ENCODE results near the gene GSPT1.

The GSPT1 gene

GRCh38 chr16:11901091-11901490 lies 14.7 kb downstream of the GSPT1 start:
- H4K20me1 ChIP-seq (ENCODE audit: insufficient read depth, low read length): peaks cover 43% of the 10 kb centered on the region
- no peaks in the 10 kb centered on the region for H3K27me3 ChIP-seq (replicated peaks; ENCODE audit: insufficient read depth, low read length)
- H3F3A ChIP-seq (ENCODE audit: insufficient read depth, low read length): 0 out of 2 replicates have a peak, but pooled peaks cover 3% of the 10 kb centered on the region
- no peak overlapping the region for H3K4me3 ChIP-seq (ENCODE audit: low read length)
- no peaks in the 10 kb centered on the region for H3K4me1 ChIP-seq (ENCODE audit: low read length)
- H3K9me2 ChIP-seq (replicated peaks; ENCODE audit: insufficient read depth, low read length): no peaks in the 10 kb centered on the region
- H3K4me2 ChIP-seq (ENCODE audit: low read depth, low read length): no peak overlapping the region
- no peak for DNase-seq
- no peaks in the 10 kb centered on the region; the same call in 1 of the 2 replicates for H3K36me3 ChIP-seq (replicated peaks; ENCODE audit: insufficient read depth, low read length)
- H3K9ac ChIP-seq (ENCODE audit: low read length): no peak overlapping the region
- no peaks in the 10 kb centered on the region for H3K9me3 ChIP-seq (replicated peaks; ENCODE audit: insufficient read depth, low read length)
- H3K79me2 ChIP-seq (ENCODE audit: low read length): peaks cover 98% of the 10 kb centered on the region
- H2AFZ ChIP-seq (ENCODE audit: low read length): no peak overlapping the region
- no peak overlapping the region for H3K27ac ChIP-seq (ENCODE audit: low read length)
- TF ChIP-seq CTCF (IDR thresholded peaks at IDR 0.05; ENCODE audit: low read length): no peak
- no peak for TF ChIP-seq EZH2 (optimal IDR thresholded peaks at IDR 0.05; ENCODE audit: low read depth, low read length)
- no peak for TF ChIP-seq EZH2phosphoT487 (IDR thresholded peaks at IDR 0.05; ENCODE audit: low read length)

- Histone ChIP-seq H3K4me2 (ENCODE audit: low read depth, low read length) (no peak overlapping the region), H3K27ac (ENCODE audit: low read length) (no peak overlapping the region)
These were observed 19.1 kb downstream of the GSPT1 start for GRCh38 chr16:11896486-11897176.

DNA sequence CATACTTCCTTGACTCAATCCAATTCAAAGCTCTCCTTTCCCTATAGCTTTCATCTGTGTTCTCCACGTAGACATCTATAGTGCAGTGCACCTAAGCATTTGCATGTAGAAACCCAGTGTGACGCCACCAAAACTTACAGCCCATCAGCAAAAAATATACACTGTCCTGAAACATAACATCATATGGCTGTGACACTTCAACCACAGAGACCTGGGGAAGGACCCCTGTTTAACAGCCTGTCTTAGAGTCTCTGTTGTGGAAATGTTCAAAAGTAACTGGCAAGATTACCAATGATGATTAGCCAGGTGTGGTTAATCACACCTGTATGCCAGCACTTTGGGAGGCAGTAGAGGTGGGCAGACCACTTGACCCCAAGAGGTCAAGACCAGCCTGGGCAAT lies 22.2 kb downstream of the GSPT1 start:
- DNase-seq: no peak
- H3K27ac ChIP-seq (ENCODE audit: low read length): no peak overlapping the region
- TF ChIP-seq CTCF (IDR thresholded peaks at IDR 0.05; ENCODE audit: low read length) (no peak), EZH2 (optimal IDR thresholded peaks at IDR 0.05; ENCODE audit: low read depth, low read length) (no peak), EZH2phosphoT487 (IDR thresholded peaks at IDR 0.05; ENCODE audit: low read length) (no peak)
- no peaks in the 10 kb centered on the region for H3K27me3 ChIP-seq (replicated peaks; ENCODE audit: insufficient read depth, low read length)
- H4K20me1 ChIP-seq (ENCODE audit: insufficient read depth, low read length): peaks cover 11% of the 10 kb centered on the region; the same call in 1 of the 2 replicates
- peaks cover 12% of the 10 kb centered on the region; the same call in 1 of the 2 replicates for H3K36me3 ChIP-seq (replicated peaks; ENCODE audit: insufficient read depth, low read length)
- peaks cover 68% of the 10 kb centered on the region for H3K79me2 ChIP-seq (ENCODE audit: low read length)
- H3K9me3 ChIP-seq (replicated peaks; ENCODE audit: insufficient read depth, low read length): no peaks in the 10 kb centered on the region
- 0 out of 2 replicates have a peak, but pooled peaks cover 3% of the 10 kb centered on the region for H3F3A ChIP-seq (ENCODE audit: insufficient read depth, low read length)
- H3K4me3 ChIP-seq (ENCODE audit: low read length): no peak overlapping the region
- no peak overlapping the region for H3K9ac ChIP-seq (ENCODE audit: low read length)
- H3K4me1 ChIP-seq (ENCODE audit: low read length): no peaks in the 10 kb centered on the region
- no peaks in the 10 kb centered on the region for H3K9me2 ChIP-seq (replicated peaks; ENCODE audit: insufficient read depth, low read length)
- H3K4me2 ChIP-seq (ENCODE audit: low read depth, low read length): no peak overlapping the region
- H2AFZ ChIP-seq (ENCODE audit: low read length): no peak overlapping the region

More at GRCh38 chr16:11896486-11897176, 19.1 kb downstream of the GSPT1 start:
- H3K36me3 ChIP-seq (replicated peaks; ENCODE audit: insufficient read depth, low read length): peaks cover 7% of the 10 kb centered on the region
- H3K9me3 ChIP-seq (replicated peaks; ENCODE audit: insufficient read depth, low read length): no peaks in the 10 kb centered on the region
- H3K9ac ChIP-seq (ENCODE audit: low read length): no peak overlapping the region
- no peak overlapping the region for H2AFZ ChIP-seq (ENCODE audit: low read length)
- 0 out of 2 replicates have a peak, but pooled peaks cover 3% of the 10 kb centered on the region for H3F3A ChIP-seq (ENCODE audit: insufficient read depth, low read length)
- no peaks in the 10 kb centered on the region for H3K27me3 ChIP-seq (replicated peaks; ENCODE audit: insufficient read depth, low read length)
- TF ChIP-seq EZH2phosphoT487 (IDR thresholded peaks at IDR 0.05; ENCODE audit: low read length) (no peak), CTCF (IDR thresholded peaks at IDR 0.05; ENCODE audit: low read length) (no peak), EZH2 (optimal IDR thresholded peaks at IDR 0.05; ENCODE audit: low read depth, low read length) (no peak)
- no peaks in the 10 kb centered on the region for H3K4me1 ChIP-seq (ENCODE audit: low read length)
- peaks cover 94% of the 10 kb centered on the region for H3K79me2 ChIP-seq (ENCODE audit: low read length)
- H4K20me1 ChIP-seq (ENCODE audit: insufficient read depth, low read length): peaks cover 34% of the 10 kb centered on the region
- DNase-seq: no peak
- H3K9me2 ChIP-seq (replicated peaks; ENCODE audit: insufficient read depth, low read length): no peaks in the 10 kb centered on the region
- no peak overlapping the region for H3K4me3 ChIP-seq (ENCODE audit: low read length)
